Type B pancreatic cell (in vitro differentiated cells): ENCODE measurements around the gene CBY3. TPM values are rescaled to one million over a fixed set of nuclear protein-coding genes. Genes with fewer than 3 reads are reported as not detected.
"Not testable (repeated sequence)": the region's sequence is repeated elsewhere in the genome, so short reads cannot be mapped to it uniquely, and the experiment has no call there.

ENCODE experiments used
- DNase-seq: peaks from one replicate; pipeline ENCODE4 v3.0.0; 2021; ENCODE audit warnings: mixed read lengths; ENCODE audit not compliant: unreplicated experiment; ENCODE audit errors: extremely low spot score
- H3K27ac Mint-ChIP-seq: 2 replicates; pipeline ENCODE4 v1.8.0; 2021; ENCODE audit warnings: mild to moderate bottlenecking, mixed read lengths
- H3K27me3 Mint-ChIP-seq: 2 replicates; pipeline ENCODE4 v1.8.0; 2021; ENCODE audit warnings: mixed read lengths
- H3K36me3 Mint-ChIP-seq: 2 replicates; pipeline ENCODE4 v1.8.0; 2021; ENCODE audit warnings: mixed read lengths
- H3K4me1 Mint-ChIP-seq: one replicate; pipeline ENCODE4 v1.8.0; 2021; ENCODE audit warnings: mixed read lengths; ENCODE audit not compliant: unreplicated experiment
- H3K4me3 Mint-ChIP-seq: 2 replicates; pipeline ENCODE4 v1.8.0; 2021; ENCODE audit warnings: mild to moderate bottlenecking, mixed read lengths
- H3K9me3 Mint-ChIP-seq: 2 replicates; pipeline ENCODE4 v1.8.0; 2021; ENCODE audit warnings: mixed read lengths
- CTCF ChIP-seq: fragments of 200-600 bp; sonication (generic); conservative IDR thresholded peaks from 2 replicates; pipeline ENCODE4 v1.5.0; 2021; ENCODE audit warnings: antibody characterized with exemption, mild to moderate bottlenecking
- total RNA-seq: library from RNA; stranded (reverse); gene quantifications from 2 replicates; pipeline ENCODE4 v1.2.1, GENCODE V29; 2021; ENCODE audit warnings: low replicate concordance

CBY3 gene
- total RNA-seq, 1 donor from 2014 or later = not detected

GRCh38 chr5:179680014-179680779 lies 637 bp downstream of the CBY3 start:
- H3K4me1 Mint-ChIP-seq = peaks cover 28% of the 10 kb centered on the region
- peaks cover 4% of the 10 kb centered on the region for H3K9me3 Mint-ChIP-seq
- peak overlapping the region; percentile 78 for H3K4me3 Mint-ChIP-seq
- no peak for TF ChIP-seq CTCF
- no peaks in the 10 kb centered on the region for H3K27me3 Mint-ChIP-seq
- peak overlapping the region; percentile 74 for H3K27ac Mint-ChIP-seq
- peaks cover 9% of the 10 kb centered on the region for H3K36me3 Mint-ChIP-seq
- no peak for DNase-seq

GRCh38 chr5:179679014-179679674 lies 1.7 kb downstream of the CBY3 start:
- TF ChIP-seq CTCF = peak; percentile 50
- peaks cover 11% of the 10 kb centered on the region for H3K36me3 Mint-ChIP-seq
- peaks cover 28% of the 10 kb centered on the region for H3K4me1 Mint-ChIP-seq
- H3K4me3 Mint-ChIP-seq = peak overlapping the region; percentile 98
- DNase-seq = peak; percentile 76
- H3K27me3 Mint-ChIP-seq = no peaks in the 10 kb centered on the region
- peaks cover 4% of the 10 kb centered on the region for H3K9me3 Mint-ChIP-seq
- H3K27ac Mint-ChIP-seq = peak overlapping the region; percentile 63

- peak; percentile 96 for DNase-seq
- peak overlapping the region; percentile 93 for H3K27ac Mint-ChIP-seq
- peaks cover 28% of the 10 kb centered on the region for H3K4me1 Mint-ChIP-seq
- H3K36me3 Mint-ChIP-seq = peaks cover 11% of the 10 kb centered on the region
- peak; percentile 6 for TF ChIP-seq CTCF
- no peaks in the 10 kb centered on the region for H3K27me3 Mint-ChIP-seq
- peaks cover 4% of the 10 kb centered on the region for H3K9me3 Mint-ChIP-seq
- peak overlapping the region; percentile 98 for H3K4me3 Mint-ChIP-seq
Measured at GRCh38 chr5:179678223-179679013, 2.4 kb downstream of the CBY3 start.

- Mint-ChIP-seq H3K27ac (no peak overlapping the region), H3K36me3 (peaks cover 10% of the 10 kb centered on the region), H3K4me1 (no peaks in the 10 kb centered on the region), H3K4me3 (no peak overlapping the region), H3K9me3 (no peaks in the 10 kb centered on the region), H3K27me3 (no peaks in the 10 kb centered on the region)
- DNase-seq = no peak
- peak; percentile 80 for TF ChIP-seq CTCF
Measured at GRCh38 chr5:179668391-179668790, 12.4 kb downstream of the CBY3 start.

GRCh38 chr5:179661647-179662046 lies 19.2 kb downstream of the CBY3 start:
- H3K4me1 Mint-ChIP-seq, H3K27ac Mint-ChIP-seq, H3K36me3 Mint-ChIP-seq, H3K9me3 Mint-ChIP-seq, DNase-seq, H3K4me3 Mint-ChIP-seq, H3K27me3 Mint-ChIP-seq: not testable (repeated sequence)

- H3K27ac Mint-ChIP-seq = peak overlapping the region; percentile 81
- not testable (repeated sequence) for H3K36me3 Mint-ChIP-seq, DNase-seq, H3K4me1 Mint-ChIP-seq, H3K9me3 Mint-ChIP-seq, H3K27me3 Mint-ChIP-seq
- peak overlapping the region; percentile 90 for H3K4me3 Mint-ChIP-seq
Measured at GRCh38 chr5:179658179-179658856, 22.5 kb downstream of the CBY3 start.

GRCh38 chr5:179657302-179658178 lies 23.3 kb downstream of the CBY3 start:
- not testable (repeated sequence) for H3K27ac Mint-ChIP-seq, H3K27me3 Mint-ChIP-seq, H3K4me1 Mint-ChIP-seq, H3K9me3 Mint-ChIP-seq, H3K36me3 Mint-ChIP-seq, DNase-seq
- peak overlapping the region; percentile 90 for H3K4me3 Mint-ChIP-seq

GRCh38 chr5:179653135-179653534 lies 27.7 kb downstream of the CBY3 start:
- H3K36me3 Mint-ChIP-seq, H3K27me3 Mint-ChIP-seq, H3K4me3 Mint-ChIP-seq, H3K9me3 Mint-ChIP-seq, H3K27ac Mint-ChIP-seq, DNase-seq, H3K4me1 Mint-ChIP-seq: not testable (repeated sequence)
